IPS DF 4.7 (cell line): ENCODE measurements around the gene PSMA1.
"Not testable (repeated sequence)": the region's sequence is repeated elsewhere in the genome, so short reads cannot be mapped to it uniquely, and the experiment has no call there.

ENCODE experiments used
- DNase-seq: peaks from one replicate; pipeline ENCODE4 v3.0.0-alpha.2; 2013; ENCODE audit warnings: low spot score; ENCODE audit errors: extremely low read depth

The PSMA1 gene

DNA sequence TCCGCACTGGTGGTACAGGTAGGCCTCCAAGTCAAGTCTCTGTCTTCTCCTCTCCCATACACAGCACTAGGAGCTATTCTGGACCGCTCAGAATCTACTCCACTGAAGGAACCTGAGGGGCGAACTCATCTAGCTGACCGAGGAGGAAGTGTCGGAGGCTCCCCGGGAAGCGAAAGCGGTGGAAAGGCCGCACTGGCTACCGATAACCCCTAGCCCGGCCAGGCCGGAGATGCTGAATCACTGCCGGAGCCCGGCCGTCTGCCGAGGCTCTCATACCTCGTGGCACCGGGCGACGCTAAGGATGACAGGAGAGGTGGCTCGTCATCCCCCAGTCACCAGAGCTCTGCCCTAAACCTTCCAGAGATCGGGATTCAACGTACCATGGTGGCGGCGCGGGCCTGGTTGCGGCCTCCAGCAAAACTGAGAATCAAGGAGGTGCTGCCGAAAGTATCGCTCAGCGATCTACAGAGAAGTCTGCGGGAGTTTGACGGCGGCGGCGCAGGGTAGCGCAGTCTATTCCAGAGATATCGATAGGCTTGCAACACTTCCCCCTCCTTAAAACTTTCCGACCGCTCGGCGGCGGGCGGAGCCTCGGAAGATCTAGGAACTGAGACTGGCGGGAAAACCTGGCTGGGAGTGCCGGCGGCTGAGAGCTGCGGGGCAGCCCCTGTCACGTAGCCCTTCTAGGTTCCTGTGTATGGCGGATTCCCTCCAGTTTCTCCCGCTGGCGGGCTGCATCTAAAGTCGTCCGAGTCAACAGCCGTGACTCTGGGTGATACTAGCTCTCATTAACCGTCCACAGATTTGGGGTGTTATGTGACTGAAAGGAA is at the start of gene PSMA1:
Gene PSMA1 (minus strand): TSS at position 470 of the 830 bp plus-strand sequence. CDS start 87 bp downstream, at position 383.
- no peak for DNase-seq

DNA sequence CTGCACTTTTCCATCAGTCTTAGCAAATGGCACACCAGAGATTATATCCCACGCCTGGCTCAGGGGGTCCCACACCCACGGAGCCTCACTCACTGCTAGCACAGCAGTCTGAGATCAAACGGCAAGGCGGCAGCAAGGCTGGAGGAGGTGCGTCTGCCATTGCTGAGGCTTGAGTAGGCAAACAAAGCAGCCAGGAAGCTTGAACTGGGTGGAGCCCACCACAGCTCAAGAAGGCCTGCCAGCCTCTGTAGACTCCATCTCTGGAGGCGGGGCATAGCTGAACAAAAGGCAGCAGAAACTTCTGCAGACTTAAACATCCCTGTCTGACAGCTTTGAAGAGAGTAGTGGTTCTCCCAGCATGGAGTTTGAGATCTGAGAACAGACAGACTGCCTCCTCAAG is 49.3 kb upstream of the PSMA1 start:
- DNase-seq: not testable (repeated sequence)

DNA sequence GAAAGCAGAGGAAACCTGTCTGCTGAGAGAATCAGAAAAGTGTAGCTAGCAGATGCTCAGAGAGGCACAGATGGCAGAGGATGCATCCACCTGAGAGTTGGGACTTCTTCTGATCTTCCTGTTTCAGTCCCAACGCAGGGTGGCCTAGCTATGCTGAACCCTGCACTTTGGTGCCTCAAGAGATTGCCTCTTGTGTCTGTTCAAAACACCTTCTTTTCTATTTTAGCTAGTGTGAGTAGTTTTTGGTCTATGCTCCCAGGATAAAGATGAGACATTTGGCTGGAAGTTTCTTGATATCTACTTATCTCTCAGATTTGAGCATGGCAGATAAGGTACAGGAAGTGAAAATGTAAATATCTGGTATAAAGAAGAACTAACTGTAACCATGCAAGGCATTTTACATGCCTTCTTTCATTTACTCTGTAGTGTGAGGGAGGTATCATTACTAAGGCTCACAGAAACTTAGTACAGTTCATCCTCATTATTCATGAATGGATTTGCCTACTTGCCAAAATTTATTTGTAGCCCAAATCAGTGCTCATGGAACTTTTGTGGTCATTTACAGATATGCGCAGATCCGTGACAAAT is 47.0 kb upstream of the PSMA1 start:
- DNase-seq: no peak

DNA sequence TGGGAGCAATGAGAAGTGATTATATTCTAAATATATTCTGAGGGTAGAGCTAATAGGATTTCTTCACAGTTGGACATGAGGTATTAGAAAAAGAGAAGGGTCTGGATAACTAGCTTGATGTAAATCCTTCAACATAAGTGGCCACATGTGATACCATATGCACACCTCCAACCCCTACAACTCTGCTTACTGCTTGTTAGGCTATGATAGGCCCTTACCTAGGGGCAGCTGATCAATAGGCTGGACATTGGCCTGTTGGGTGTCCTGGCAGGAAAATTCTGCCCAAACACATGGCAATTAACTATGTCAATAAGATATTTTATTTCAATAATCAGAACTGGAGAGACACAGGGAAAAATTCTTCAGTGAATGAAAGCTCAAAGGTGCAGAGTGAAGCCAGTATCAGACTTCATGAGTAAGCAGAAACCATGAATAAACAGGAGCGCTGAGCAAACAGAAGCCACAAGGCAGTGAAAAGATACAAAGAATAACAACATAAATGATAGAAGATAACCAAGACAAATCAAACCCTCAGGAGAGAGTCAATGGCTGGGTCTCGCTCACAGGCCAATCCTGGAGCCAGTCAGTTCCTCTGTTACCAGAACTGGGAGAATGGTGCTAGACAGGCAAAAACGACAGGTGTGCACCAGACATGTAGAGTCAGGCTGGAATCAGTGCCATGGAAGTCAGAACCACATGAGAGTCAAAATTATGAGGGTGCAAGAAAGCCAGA is 46.3 kb upstream of the PSMA1 start:
- no peak for DNase-seq

DNA sequence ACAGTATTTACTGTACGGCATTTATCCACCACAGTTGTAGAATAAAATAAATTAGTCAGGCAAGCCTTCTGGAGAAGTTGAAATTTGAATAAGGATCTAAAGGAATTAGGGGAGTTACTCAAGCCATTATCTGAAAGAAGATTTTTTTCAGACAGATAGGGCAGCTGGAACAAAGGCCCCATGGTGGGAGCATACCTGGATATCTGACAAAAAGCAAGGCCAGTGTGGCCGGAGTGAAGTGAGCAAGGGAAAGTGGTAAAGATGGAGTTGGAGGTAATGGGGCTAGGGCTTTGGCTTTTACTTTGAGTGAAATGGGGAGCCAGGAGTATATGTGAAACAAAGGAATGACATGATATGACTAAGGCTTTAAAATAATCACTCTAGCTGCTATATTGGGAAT is 45.7 kb upstream of the PSMA1 start:
- DNase-seq: no peak

DNA sequence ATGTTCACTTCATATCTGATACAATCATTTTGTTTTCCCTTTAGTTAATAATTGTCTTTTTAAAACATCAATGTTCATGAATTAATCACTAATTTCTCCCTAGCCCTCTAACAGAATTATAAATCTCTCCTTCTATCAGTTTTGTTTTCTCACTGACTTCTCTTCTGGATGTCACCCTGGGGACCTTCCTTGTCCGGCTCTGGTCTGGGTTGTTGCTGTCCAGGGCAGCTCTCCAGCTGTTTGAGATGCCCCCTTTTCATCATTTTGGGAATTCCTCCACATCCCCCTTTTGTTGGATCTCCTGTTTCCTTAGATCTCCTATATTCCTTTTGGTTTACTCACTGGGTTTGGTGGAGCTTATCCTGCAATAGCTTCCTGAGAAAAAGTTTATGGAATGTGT is 35.6 kb upstream of the PSMA1 start:
- DNase-seq: no peak

DNA sequence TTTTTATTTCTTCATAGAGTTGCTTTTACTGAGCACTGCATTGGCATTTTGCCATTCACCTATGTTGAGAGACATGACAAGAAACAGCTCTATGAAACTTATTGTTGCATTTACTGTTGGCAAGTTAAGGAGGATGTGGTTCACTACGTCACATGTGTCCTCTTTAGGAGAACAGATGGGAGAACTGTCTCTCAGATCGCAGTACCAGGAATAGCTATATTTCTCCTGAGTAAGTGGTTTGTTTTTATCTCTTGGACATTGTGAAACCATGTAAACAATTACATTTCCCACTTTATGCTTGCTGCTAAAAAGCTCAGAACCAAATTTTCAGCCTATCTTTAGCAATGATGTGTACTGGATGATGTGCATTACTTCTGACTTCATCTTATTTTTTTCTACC is 34.8 kb upstream of the PSMA1 start:
- DNase-seq: no peak

DNA sequence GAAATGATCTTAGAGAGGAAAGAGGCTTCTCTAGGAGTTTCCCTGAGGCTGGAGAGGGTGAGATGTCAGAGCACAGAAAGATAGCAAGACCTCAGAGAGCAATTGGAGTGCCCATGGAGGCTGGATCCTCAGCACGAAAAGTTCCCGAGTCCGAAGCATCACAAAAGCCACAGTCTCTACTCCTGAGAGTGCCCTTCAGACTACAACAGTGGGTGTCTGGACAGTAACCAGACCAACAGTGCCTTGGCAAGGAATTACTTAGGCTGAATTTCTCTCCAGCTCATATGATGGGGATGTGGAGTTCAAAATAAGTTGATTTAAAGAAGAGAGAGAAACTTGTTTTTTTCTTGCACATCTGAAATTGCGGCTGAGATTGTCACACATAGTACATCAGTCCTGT is 31.9 kb upstream of the PSMA1 start:
- no peak for DNase-seq

DNA sequence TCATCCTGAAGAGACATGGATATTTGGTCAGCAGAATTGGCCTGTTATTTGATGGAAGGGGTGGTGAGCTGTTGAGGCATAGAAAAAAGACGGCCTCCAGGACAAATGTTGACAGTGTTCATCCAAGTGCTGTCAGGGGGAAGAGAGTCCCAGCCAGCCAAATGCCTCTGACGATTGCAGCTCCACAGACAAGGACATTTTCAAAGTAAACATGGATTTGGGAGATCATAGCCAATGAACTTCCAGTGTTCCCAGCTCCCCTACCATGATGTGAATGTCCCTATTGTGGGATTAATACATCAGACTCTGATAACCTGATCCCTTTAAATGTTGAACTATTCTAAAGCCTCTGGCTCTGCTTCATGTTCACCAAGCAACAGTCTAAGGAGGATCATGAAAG is 31.2 kb upstream of the PSMA1 start:
- DNase-seq: no peak

DNA sequence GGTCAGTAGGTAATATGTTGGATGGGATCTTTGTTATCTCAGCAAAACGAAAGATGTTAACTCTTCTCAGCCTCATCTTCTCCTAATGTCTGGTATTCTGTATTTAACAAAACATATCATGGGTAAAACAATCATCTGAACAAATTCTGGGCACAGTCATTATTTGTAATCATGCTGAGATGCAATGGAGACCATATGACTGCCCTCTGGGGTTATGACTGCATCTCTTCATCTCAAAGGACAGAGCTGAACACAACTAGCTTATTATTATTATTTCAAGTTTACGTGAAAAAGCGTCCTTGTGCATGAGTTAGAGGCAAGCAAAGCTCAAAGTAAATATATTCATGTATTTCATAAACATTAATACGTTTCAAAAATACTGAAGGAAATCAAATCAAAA is 29.7 kb upstream of the PSMA1 start:
- no peak for DNase-seq

DNA sequence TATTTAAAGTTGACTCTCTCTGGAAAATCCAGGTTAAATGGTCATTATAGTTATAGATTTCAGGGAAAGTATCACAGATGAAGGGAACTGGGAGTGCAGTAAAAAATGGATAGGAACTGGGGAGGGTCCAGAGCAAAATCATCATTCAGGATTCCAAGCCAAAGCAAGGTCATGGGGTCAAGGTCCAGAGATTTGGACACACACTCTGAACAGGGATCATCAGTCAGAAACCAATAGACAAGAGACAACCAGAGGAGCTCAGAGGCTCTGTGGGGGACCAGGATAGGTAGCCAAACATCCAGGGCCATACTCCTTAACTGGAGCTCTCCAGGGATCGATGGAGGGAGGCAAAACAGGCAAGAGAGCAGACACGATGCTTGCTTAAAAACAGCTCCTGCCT is 27.3 kb upstream of the PSMA1 start:
- DNase-seq: no peak

DNA sequence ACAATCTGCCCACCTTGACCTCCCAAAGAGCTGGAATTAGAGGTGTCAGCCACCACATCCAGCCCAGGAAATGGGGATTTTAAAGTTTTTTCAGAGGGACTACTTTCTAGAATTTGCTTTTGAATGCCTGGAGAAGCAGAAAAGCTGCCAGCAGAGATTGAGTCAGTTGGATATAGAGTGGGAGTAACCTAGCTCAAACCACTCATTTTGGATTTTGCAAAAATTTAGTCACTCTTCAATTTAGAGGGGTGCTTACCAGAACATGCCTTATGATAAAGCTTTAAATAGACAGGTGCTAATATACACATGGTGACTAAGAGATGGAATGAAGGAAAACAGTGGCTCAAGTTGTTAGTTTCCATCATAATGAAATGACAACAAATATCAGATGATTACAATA is 26.5 kb upstream of the PSMA1 start:
- DNase-seq: no peak

DNA sequence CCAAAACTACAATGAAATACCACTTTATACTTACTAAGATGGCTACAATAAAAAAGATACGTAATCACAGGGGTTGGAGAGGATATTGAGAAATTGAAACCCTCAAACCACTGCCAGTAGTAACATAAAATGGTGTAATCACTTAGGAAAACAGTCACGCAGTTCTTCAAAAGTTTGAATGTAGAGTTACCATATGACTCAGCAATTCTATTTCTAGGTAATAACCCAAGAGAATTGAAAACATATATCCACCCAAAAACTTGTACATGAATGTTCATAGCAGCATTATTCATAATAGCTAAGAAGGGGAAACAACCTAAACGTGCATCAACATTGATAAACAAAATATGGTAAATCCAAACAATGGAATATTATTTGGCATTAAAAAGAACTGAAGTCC is 24.4 kb upstream of the PSMA1 start:
- DNase-seq: no peak

DNA sequence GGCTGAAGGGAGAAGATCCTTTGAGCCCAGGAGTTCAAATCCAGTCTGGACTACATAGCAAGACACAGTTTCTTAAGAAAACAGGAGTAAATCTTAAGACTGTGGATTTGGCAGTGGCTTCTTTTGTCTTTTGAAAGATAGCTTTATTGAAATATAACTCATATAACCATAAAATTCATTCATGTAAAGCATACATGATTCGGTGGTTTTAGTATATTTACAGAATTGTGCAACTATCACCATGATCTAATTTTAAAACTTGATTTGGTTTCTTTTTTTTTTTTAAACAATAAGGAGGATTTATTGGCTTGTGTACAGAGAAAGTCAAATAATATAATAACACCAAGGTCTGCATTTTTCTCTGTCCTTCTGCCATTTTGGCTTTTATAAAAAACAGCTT is 23.1 kb upstream of the PSMA1 start:
- DNase-seq: no peak

DNA sequence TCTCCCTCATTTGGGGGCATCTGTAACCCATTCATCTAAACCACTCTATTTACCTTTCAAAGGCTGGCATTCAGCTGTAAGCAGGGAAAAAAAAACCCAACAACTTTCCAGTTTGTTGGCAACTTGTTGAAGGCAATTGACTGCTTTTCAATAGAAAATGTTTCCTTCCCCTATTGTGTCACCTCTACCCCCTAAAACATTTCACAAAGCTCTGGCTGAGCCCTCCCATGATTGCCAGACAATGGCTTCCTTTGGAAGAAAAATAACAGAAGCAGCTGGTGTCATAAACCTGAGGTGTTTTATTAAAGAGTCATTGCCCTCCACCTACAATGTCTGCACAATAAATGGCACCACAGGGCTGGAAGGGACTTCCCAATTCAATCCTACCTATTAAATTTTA is 22.1 kb upstream of the PSMA1 start:
- DNase-seq: no peak

DNA sequence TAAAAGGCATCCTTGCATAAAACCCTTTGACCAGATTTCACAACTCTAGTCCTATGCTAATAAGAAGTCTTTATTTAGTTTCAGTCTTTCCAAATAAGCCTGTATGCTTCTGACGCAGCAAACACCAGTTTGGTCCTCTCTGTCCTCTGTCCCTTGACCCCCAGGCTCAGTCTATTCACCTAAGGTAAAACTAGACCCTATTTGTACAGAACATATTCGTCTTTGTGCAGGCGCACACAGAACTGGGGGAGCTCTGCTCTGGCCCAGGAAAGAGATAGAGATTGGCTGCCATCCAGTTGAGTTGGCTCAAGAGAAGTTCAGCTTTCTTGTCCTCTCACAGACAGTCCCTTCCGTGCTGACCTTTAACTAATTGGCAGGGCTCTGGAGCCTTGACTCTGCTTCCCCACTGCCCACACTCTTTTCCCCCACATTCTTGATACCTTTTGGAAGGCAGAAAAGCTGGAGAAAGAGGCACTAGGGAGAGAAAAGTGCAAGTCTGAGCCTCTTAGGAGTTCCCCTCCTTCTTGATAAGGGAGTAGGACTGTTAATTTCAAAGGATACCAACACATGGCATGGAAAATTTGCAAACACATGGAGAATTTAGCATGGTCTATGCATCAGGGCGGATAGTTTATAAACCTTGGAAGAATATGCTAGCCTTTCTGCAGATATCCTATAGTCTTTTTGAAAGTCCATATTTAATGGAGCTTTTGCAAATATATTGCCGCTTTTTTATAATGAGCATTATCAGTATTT is 21.2 kb upstream of the PSMA1 start:
- DNase-seq: no peak

DNA sequence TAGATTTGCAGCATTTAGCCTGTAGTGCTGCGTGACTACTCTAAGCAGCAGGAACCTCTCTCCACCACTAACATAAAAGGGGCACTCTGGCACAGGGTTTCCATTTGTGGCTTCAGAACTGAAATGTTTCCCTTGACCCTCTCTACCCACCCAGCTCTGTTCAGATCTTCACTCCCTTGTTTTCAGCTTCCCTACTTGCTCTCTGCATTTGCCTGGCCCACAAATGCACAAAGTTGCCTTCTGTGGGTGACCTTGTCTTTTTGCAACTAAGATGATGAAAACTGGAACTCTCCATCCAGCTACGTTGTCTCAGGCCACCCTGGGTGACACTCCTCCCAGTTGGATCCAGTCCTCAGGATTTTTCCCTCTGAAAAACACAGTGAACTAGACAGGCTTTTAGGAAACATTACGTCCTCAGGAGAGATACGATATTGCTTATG is 19.8 kb upstream of the PSMA1 start:
- no peak for DNase-seq

DNA sequence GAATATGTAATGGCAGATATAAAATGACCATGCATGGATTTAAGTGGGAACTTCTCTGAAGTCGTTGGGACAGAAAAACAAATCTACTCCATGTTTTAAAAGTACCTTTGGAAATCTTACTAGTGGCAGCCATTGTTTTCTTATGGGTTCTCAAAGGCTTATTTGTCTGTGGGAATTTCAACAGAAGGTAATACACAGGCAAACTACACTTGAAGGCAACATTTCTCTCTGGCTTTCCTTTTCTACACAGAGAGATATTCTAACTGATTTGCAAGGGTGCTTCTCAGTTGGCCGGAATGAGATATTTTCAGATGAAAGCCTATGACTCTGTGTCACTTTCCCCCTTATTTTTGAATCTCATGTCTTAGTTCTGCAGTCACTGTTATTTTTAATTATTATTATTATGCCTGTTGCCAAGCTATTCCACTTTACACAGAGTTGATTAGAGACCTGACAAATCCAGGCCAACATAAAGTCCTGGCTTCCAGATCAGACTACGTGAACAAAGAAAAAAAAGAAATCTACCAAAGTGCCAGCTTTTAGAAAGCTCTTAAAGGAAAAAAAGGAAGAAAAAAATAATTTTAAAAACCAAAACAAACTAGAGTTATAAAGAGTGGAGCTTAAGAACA is 18.9 kb upstream of the PSMA1 start:
- no peak for DNase-seq

DNA sequence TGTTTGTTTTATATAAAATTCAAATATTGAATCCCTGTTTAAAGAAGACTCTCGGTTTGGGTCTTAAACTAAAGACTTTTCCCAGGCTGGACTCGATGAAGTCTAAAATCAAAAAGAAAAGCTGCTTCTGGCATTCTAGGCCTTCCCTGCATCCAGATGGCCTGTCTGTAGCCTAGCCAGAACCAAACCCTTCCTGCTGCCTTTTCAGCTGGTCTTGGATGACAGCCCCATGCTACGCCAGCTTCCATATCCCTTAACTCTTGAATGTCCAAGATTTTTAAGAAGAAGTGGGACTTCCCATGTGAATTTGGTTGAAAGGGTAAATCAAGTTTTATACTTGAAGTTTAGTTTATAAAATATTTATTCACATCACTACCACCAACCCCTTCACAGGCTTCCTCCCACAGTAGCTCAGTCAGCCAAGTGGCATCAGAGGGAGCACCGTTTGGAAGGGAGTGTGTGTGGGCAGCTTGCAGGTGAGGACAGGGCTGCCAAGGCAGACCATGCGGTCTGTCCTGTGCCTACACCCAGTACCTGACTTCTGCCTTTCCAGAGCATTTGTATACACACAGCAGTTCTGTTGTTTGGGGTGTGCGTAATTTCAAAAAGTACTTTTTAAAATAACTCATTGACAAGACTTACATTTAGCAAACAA is 18.2 kb upstream of the PSMA1 start:
- DNase-seq: no peak

DNA sequence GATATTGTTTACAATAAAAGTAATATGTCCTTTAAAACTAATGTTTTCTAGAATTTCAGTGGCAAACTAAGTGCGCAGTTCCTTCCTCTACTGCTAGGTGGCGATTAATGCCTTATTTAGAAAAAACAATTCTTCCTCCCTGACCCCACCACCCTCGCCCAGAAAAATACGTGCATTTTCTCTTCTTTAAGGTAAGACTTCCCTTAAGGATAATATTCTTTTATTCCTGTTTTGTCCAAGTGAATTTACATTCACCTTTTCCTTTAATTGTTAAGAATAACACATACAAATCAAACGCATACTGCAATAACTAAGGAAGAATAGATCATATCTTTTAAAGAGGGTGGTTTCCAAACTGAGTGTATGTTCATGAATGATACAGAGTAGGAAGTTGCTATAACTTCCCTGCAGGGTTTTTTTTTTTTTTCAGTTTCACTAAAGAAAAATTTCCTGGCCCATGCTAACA is 17.0 kb upstream of the PSMA1 start:
- no peak for DNase-seq

DNA sequence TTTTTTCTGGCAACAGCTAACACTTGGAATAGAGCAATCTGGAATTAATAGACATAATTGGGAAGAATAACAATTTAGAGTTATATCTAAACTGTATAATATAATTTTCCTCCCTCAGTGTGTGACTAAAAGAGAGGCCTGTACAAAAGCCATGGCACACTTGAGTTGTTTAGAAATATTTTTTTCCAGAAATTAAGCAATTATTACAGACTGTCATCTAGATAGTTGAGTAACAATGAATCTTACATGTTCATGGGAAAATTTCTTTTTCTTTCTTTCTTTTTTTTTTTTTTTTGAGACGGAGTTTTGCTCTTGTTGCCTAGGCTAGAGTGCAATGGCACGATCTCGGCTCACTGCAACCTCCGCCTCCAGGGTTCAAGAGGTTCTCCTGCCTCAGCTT is 15.0 kb upstream of the PSMA1 start:
- not testable (repeated sequence) for DNase-seq
